GM12878 (cell line): ENCODE data around the gene COL21A1. TPM values are rescaled to one million over a fixed set of nuclear protein-coding genes. Genes with fewer than 3 reads are reported as not detected.

Experiments
- CBX3 ChIP-seq: fragments of 200-600 bp; sonication (generic); IDR thresholded peaks from 2 replicates; pipeline ENCODE4 v1.6.1; 2016; ENCODE audit warnings: low read depth, borderline replicate concordance
- IRF4 ChIP-seq: IDR thresholded peaks from 2 replicates; pipeline ENCODE4 v1.6.1; 2011; ENCODE audit warnings: low read depth, low read length
- KAT2A ChIP-seq: conservative IDR thresholded peaks from 2 replicates; pipeline ENCODE4 v1.6.1; 2011; ENCODE audit warnings: low read depth, low read length; ENCODE audit not compliant: control insufficient read depth
- MTA3 ChIP-seq: IDR thresholded peaks from 2 replicates; pipeline ENCODE4 v1.6.1; 2012; ENCODE audit warnings: low read length, inconsistent platforms, borderline replicate concordance
- NBN ChIP-seq: fragments of 450-650 bp; IDR thresholded peaks from 2 replicates; pipeline ENCODE4 v1.6.1; 2016
- REST ChIP-seq: IDR thresholded peaks from 2 replicates; pipeline ENCODE4 v1.6.1; 2012; ENCODE audit warnings: mild to moderate bottlenecking, low read depth, low read length
- SKIL ChIP-seq: fragments of 450-650 bp; IDR thresholded peaks from 2 replicates; pipeline ENCODE4 v1.6.1; 2017; ENCODE audit warnings: mild to moderate bottlenecking, low read depth, inconsistent platforms; ENCODE audit not compliant: poor library complexity, severe bottlenecking
- TCF12 ChIP-seq: IDR thresholded peaks from 2 replicates; pipeline ENCODE4 v1.6.1; 2011; ENCODE audit warnings: low read depth, mild to moderate bottlenecking, low read length
- polyA plus RNA-seq, 11 experiments: library from polyadenylated mRNA; depleted of rRNA in 4 of 11; unstranded in 6 of 11; stranded (reverse) in 5 of 11; fragments of >200 nt; fragmentation: Nextera tagmentation in 4 of 11; fragmentation: Illumina TruSeq in 1 of 11; extraction: Ambion mirVana in 4 of 11; extraction: Trizol in 1 of 11; gene quantifications; 1 replicate in 1 of 11; 2 replicates in 10 of 11; pipeline versions ENCODE4 v1.2.1 to v1.2.3, GENCODE V29; 2011 to 2016; ENCODE audit warnings: inconsistent platforms in 2 of 11, missing spikeins in 2 of 11, low read depth in 1 of 11
- total RNA-seq, 4 experiments: library from RNA; depleted of rRNA in 3 of 4; stranded (reverse); fragments of >200 nt in 3 of 4; fragmentation: Illumina TruSeq in 1 of 4; extraction: Trizol in 1 of 4; gene quantifications; 2 replicates each; pipeline versions ENCODE4 v1.2.1 to v1.2.3, GENCODE V29; 2013 to 2021
- TF ChIP-seq, protein P1 (sequence below): IDR thresholded peaks from 2 replicates; pipeline ENCODE4 v1.6.1; 2011; ENCODE audit warnings: low read depth, low read length, improper control_type of control experiment, borderline replicate concordance
- TF ChIP-seq, protein P2 (sequence below): IDR thresholded peaks from 2 replicates; pipeline ENCODE4 v1.6.1; 2012; ENCODE audit warnings: low read length, inconsistent platforms

Gene COL21A1
- total and polyA plus RNA-seq, 10 of the 15 experiments (the other 5 are each of a cell fraction or from before 2014, with no cell fraction given), result 0.10 TPM; not detected in 9

GRCh38 chr6:56043761-56044160 lies 203.6 kb downstream of the COL21A1 start (continued):
- TF ChIP-seq REST (no peak), CBX3 (no peak), NBN (no peak), KAT2A (no peak), MTA3 (no peak), TCF12 (no peak), IRF4 (no peak), SKIL (no peak)
- TF ChIP-seq, protein P1, sequence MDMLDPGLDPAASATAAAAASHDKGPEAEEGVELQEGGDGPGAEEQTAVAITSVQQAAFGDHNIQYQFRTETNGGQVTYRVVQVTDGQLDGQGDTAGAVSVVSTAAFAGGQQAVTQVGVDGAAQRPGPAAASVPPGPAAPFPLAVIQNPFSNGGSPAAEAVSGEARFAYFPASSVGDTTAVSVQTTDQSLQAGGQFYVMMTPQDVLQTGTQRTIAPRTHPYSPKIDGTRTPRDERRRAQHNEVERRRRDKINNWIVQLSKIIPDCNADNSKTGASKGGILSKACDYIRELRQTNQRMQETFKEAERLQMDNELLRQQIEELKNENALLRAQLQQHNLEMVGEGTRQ, result no peak
- TF ChIP-seq, protein P2, sequence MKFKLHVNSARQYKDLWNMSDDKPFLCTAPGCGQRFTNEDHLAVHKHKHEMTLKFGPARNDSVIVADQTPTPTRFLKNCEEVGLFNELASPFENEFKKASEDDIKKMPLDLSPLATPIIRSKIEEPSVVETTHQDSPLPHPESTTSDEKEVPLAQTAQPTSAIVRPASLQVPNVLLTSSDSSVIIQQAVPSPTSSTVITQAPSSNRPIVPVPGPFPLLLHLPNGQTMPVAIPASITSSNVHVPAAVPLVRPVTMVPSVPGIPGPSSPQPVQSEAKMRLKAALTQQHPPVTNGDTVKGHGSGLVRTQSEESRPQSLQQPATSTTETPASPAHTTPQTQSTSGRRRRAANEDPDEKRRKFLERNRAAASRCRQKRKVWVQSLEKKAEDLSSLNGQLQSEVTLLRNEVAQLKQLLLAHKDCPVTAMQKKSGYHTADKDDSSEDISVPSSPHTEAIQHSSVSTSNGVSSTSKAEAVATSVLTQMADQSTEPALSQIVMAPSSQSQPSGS, result no peak
